Mesendoderm (in vitro differentiated cells): ENCODE measurements around the gene AGAP2.
A peak's percentile ranks its signal among the peaks of the same experiment; 100 is the strongest.

Experiments used
- DNase-seq: peaks from one replicate; pipeline ENCODE4 v3.0.0; 2013
- H2AK5ac ChIP-seq: 2 replicates; pipeline ENCODE4 v1.6.1; 2013; ENCODE audit warnings: low read length, inconsistent platforms
- H2BK120ac ChIP-seq: 2 replicates; pipeline ENCODE4 v1.6.1; 2013; ENCODE audit warnings: low read depth, mild to moderate bottlenecking, low read length, moderate library complexity, mixed read lengths
- H2BK15ac ChIP-seq: replicated peaks from 2 replicates; pipeline ENCODE4 v1.6.1; 2013; ENCODE audit warnings: low read depth, mild to moderate bottlenecking, moderate library complexity
- H2BK5ac ChIP-seq: 2 replicates; pipeline ENCODE4 v1.6.1; 2013; ENCODE audit warnings: low read length, inconsistent platforms
- H3K18ac ChIP-seq: 2 replicates; pipeline ENCODE4 v1.6.1; 2013; ENCODE audit warnings: mild to moderate bottlenecking, low read length, mixed read lengths
- H3K23ac ChIP-seq: one replicate; pipeline ENCODE4 v1.6.1; 2013; ENCODE audit warnings: low read length
- H3K27ac ChIP-seq: 2 replicates; pipeline ENCODE4 v1.5.1; 2013; ENCODE audit warnings: low read depth, mild to moderate bottlenecking, inconsistent platforms, low read length, moderate library complexity
- H3K27me3 ChIP-seq: 2 replicates; pipeline ENCODE4 v1.6.1; 2013; ENCODE audit warnings: low read length, control low read depth, mild to moderate bottlenecking, inconsistent platforms; ENCODE audit not compliant: insufficient read depth, poor library complexity
- H3K36me3 ChIP-seq: 2 replicates; pipeline ENCODE4 v1.6.1; 2013; ENCODE audit warnings: low read length, inconsistent platforms; ENCODE audit not compliant: control insufficient read depth, insufficient read depth
- H3K4ac ChIP-seq: one replicate; pipeline ENCODE4 v1.6.1; 2013; ENCODE audit warnings: low read depth, mild to moderate bottlenecking, low read length, moderate library complexity
- H3K4me1 ChIP-seq: 2 replicates; pipeline ENCODE4 v1.6.1; 2013; ENCODE audit warnings: low read depth, low read length, inconsistent platforms; ENCODE audit not compliant: control insufficient read depth
- H3K4me2 ChIP-seq: 2 replicates; pipeline ENCODE4 v1.6.1; 2013; ENCODE audit warnings: low read length
- H3K4me3 ChIP-seq: 2 replicates; pipeline ENCODE4 v1.5.1; 2013; ENCODE audit warnings: mild to moderate bottlenecking, low read length
- H3K56ac ChIP-seq: one replicate; pipeline ENCODE4 v1.6.1; 2013; ENCODE audit warnings: low read length
- H3K79me1 ChIP-seq: 2 replicates; pipeline ENCODE4 v1.6.1; 2013; ENCODE audit warnings: low read length, inconsistent platforms
- H3K79me2 ChIP-seq: 2 replicates; pipeline ENCODE4 v1.6.1; 2013; ENCODE audit warnings: mild to moderate bottlenecking, low read length; ENCODE audit not compliant: control insufficient read depth, insufficient read depth
- H3K9ac ChIP-seq: 2 replicates; pipeline ENCODE4 v1.6.1; 2013; ENCODE audit warnings: low read length, inconsistent platforms
- H4K5ac ChIP-seq: one replicate; pipeline ENCODE4 v1.6.1; 2013; ENCODE audit warnings: low read length
- H4K8ac ChIP-seq: one replicate; pipeline ENCODE4 v1.6.1; 2013; ENCODE audit warnings: low read depth, mild to moderate bottlenecking, control low read depth, low read length, moderate library complexity
- WGBS: extraction: QIAGEN DNeasy Blood & Tissue Kit; methylation state at CpG from one replicate; pipeline ENCODE4 v1.1.7; 2013; ENCODE audit warnings: low lambda C conversion rate, missing lambda C conversion rate; ENCODE audit not compliant: insufficient coverage; ENCODE audit errors: extremely low coverage; 5-methylcytosine and 5-hydroxymethylcytosine counted together

The AGAP2 gene

DNA sequence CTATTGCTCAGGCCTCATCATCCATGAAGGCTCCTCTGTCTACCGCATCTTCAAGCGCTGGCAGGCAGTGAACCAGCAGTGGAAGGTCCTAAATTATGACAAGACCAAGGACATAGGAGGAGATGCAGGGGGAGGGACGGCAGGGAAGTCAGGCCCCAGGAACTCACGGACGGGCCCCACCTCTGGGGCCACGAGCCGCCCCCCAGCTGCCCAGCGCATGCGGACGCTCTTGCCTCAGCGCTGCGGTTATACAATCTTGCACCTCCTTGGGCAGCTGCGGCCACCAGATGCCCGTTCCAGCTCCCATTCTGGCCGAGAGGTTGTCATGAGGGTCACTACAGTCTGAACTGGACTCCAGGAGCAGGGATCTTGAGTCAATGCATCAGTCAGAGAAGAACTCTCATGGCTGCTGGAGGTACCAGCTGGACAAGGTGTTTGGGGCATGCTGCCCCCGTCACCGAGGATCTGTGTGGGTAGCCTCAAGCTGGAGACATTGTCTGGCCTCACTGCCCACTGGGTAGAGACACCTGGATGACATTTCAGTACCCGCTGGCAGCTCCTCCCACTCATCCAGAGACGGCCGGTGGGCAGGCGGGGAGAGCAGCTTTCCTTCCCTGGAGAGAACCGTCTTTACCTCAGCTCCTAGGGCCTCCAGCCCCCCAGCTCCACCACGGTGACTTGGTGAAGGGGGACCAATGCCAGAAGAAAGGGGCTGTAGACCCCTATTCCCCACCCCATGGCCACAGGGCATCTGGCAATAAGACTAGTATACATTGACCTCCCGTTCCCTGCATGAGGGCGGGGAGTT, 20.2 kb upstream of the AGAP2 start:
- Histone ChIP-seq H3K79me2 (no peaks in the 10 kb centered on the region), H3K36me3 (no peaks in the 10 kb centered on the region), H2BK15ac (no peak overlapping the region), H3K9ac (no peak overlapping the region), H4K8ac (no peak overlapping the region), H3K4me2 (no peak overlapping the region), H3K27ac (no peak overlapping the region), H3K4me3 (no peak overlapping the region), H3K4ac (no peak overlapping the region), H3K27me3 (peaks cover 18% of the 10 kb centered on the region), H3K18ac (no peak overlapping the region), H2BK120ac (no peak overlapping the region), H3K23ac (no peak overlapping the region), H2AK5ac (no peak overlapping the region), H2BK5ac (no peak overlapping the region), H3K4me1 (no peaks in the 10 kb centered on the region), H4K5ac (no peak overlapping the region), H3K79me1 (no peaks in the 10 kb centered on the region), H3K56ac (no peak overlapping the region)
- DNase-seq, result no peak
- WGBS, result no CpG with 5 or more reads among the region's 25 CpGs

DNA sequence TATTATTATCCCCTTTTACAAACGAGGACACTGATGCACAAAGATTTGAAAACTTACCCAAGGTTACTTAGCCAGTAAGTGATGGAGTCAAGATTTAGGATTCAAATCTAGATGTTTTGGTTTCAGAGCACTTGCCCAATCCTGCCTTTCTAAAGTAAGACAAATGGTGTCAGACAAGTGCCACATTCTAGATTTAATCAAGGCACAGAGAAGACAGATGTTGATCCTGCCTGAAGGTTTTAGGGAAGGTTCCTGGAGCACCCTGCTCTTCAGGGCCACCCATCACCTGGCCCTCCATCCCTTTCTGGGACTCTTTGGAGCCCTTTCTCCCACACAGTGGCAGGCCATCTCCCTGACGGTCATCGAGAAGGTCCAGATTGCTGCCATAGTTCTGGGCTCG, 19.2 kb upstream of the AGAP2 start:
- WGBS, result no CpG with 5 or more reads among the region's 4 CpGs
- H4K8ac ChIP-seq, result no peak overlapping the region
- peaks cover 16% of the 10 kb centered on the region for H3K27me3 ChIP-seq
- H3K56ac ChIP-seq, result no peak overlapping the region
- DNase-seq, result no peak
- no peak overlapping the region for H2BK120ac ChIP-seq
- H3K23ac ChIP-seq, result no peak overlapping the region
- H3K79me1 ChIP-seq, result no peaks in the 10 kb centered on the region
- no peak overlapping the region for H3K4ac ChIP-seq
- H3K4me3 ChIP-seq, result no peak overlapping the region
- no peak overlapping the region for H3K4me2 ChIP-seq
- no peak overlapping the region for H2AK5ac ChIP-seq
- H3K18ac ChIP-seq, result no peak overlapping the region
- no peaks in the 10 kb centered on the region for H3K36me3 ChIP-seq
- peaks cover 2% of the 10 kb centered on the region for H3K4me1 ChIP-seq
- no peak overlapping the region for H3K9ac ChIP-seq
- H3K27ac ChIP-seq, result no peak overlapping the region
- no peak overlapping the region for H2BK15ac ChIP-seq
- no peak overlapping the region for H4K5ac ChIP-seq
- H3K79me2 ChIP-seq, result no peaks in the 10 kb centered on the region
- no peak overlapping the region for H2BK5ac ChIP-seq

DNA sequence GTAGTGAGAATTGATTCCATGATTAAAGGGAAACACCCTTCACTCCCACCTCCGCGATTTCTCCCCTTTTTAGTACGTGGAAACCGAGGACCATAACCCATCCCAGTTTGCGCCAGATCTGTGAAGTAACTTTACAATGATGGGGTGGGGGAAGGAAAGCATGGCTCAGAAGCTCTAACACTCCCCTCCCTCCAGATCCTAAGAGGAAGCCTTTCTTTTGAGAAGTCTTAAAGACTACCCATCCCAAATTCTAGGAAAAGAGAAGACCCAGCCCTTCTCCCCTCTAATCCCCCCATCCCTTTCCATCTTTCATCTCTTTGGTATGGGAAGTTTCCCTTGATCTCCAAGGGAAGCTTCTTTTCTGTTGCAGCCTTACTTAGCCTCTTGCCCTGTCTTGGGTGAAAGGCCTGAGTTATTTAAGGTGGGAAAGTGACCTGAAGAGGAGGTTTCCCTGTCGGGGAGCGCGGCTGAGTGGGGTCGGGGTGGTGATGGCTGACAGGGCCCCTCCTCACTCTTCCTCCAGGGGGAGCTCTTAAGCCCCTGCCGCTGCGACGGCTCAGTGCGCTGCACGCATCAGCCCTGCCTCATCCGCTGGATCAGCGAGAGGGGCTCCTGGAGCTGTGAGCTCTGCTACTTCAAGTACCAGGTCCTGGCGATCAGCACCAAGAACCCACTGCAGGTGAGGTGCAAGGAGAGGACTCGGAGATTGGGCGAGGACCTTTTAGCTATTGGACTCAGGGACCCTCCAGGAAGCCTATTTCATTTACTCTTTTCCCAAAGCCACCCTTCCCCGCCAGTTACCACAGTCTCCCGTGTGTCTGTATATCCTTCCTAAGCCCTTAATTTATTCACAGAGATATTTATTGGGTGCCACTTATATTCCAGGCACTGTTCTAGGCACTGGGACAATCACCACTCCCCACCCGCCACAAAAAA, 18.1 kb upstream of the AGAP2 start:
- WGBS, result no CpG with 5 or more reads among the region's 22 CpGs
- Histone ChIP-seq H3K23ac (no peak overlapping the region), H3K4me3 (no peak overlapping the region), H3K79me1 (no peaks in the 10 kb centered on the region), H4K5ac (no peak overlapping the region), H3K79me2 (peaks cover 3% of the 10 kb centered on the region), H3K27ac (no peak overlapping the region), H2BK120ac (no peak overlapping the region), H2AK5ac (no peak overlapping the region), H3K4me1 (peaks cover 4% of the 10 kb centered on the region), H3K4me2 (no peak overlapping the region), H4K8ac (no peak overlapping the region), H3K4ac (no peak overlapping the region), H3K9ac (no peak overlapping the region), H3K56ac (no peak overlapping the region), H2BK15ac (no peak overlapping the region), H3K27me3 (peaks cover 16% of the 10 kb centered on the region), H3K36me3 (no peaks in the 10 kb centered on the region), H3K18ac (no peak overlapping the region), H2BK5ac (no peak overlapping the region)
- peak; percentile 75 for DNase-seq

DNA sequence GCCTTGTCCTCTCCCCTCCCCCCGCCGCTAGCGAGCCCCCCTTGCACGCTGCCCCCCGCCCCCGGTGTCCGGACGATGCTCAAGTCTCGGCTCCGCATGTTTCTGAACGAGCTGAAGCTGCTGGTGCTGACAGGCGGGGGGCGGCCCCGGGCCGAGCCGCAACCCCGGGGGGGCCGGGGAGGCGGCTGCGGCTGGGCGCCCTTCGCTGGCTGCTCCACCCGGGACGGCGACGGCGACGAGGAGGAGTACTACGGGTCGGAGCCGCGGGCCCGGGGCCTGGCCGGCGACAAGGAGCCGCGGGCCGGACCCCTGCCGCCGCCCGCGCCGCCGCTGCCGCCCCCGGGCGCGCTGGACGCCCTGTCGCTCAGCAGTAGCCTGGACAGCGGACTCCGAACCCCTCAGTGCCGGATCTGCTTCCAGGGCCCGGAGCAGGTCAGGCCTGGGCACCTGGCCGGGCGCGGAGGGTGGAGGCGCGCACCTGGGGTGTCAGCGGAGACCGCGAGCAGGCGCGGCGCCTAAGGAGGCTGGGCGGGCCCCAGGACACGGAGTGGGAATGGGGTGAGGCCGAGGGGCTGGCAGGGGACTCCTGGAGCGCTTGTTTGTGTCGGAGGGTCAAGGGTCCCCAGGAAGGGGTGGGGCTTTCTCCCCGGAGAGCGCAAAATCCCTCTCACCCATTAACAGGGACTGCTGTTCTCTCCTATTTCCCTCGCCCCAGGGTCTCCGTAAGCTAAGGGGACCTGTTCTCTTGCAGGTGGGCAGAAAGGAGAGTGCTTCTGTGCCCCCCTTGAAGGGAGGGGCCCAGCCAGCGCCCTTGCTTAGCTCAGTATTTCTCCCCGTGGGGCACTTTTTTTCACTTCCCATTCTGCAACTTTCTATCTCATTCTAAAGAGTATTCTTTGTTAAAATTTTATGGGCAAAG, 17.2 kb upstream of the AGAP2 start:
- no peak overlapping the region for H2BK120ac ChIP-seq
- no peak overlapping the region for H2BK5ac ChIP-seq
- no peak overlapping the region for H3K4me3 ChIP-seq
- H3K36me3 ChIP-seq, result no peaks in the 10 kb centered on the region
- no CpG with 5 or more reads among the region's 76 CpGs for WGBS
- peaks cover 16% of the 10 kb centered on the region for H3K27me3 ChIP-seq
- peaks cover 13% of the 10 kb centered on the region for H3K79me2 ChIP-seq
- H2BK15ac ChIP-seq, result no peak overlapping the region
- peak overlapping the region; percentile 33 for H3K18ac ChIP-seq
- H3K23ac ChIP-seq, result no peak overlapping the region
- H3K56ac ChIP-seq, result peak overlapping the region; percentile 57
- no peak overlapping the region for H3K4ac ChIP-seq
- DNase-seq, result no peak
- H2AK5ac ChIP-seq, result no peak overlapping the region
- no peak overlapping the region for H4K5ac ChIP-seq
- H3K79me1 ChIP-seq, result peaks cover 5% of the 10 kb centered on the region
- no peak overlapping the region for H4K8ac ChIP-seq
- H3K27ac ChIP-seq, result no peak overlapping the region
- peak overlapping the region; percentile 22 for H3K9ac ChIP-seq
- peak overlapping the region; percentile 41 for H3K4me2 ChIP-seq
- peaks cover 7% of the 10 kb centered on the region for H3K4me1 ChIP-seq

DNA sequence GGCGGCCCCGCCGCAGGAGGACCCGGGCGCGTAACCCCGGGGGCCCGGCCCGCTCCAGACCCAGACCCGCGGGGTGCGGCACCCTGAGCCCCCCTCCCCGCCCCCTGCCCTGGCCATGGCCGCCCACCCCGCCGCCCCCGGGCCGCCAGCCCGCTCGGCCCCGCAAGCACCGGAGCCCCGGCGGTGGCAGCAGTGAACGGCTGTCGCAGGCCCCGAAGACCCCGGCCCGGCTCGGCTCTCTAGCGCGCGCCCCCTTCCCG, 16.6 kb upstream of the AGAP2 start:
- Histone ChIP-seq H2BK15ac (no peak overlapping the region), H3K9ac (no peak overlapping the region), H3K18ac (peak overlapping the region; percentile 33), H4K5ac (no peak overlapping the region), H3K4me1 (peaks cover 9% of the 10 kb centered on the region), H3K4me2 (no peak overlapping the region), H4K8ac (no peak overlapping the region), H3K23ac (no peak overlapping the region), H3K79me1 (peaks cover 10% of the 10 kb centered on the region), H3K4me3 (no peak overlapping the region), H2AK5ac (no peak overlapping the region), H3K27ac (no peak overlapping the region), H2BK5ac (no peak overlapping the region), H3K27me3 (peaks cover 16% of the 10 kb centered on the region), H3K79me2 (peaks cover 18% of the 10 kb centered on the region), H3K4ac (no peak overlapping the region), H3K56ac (no peak overlapping the region), H3K36me3 (no peaks in the 10 kb centered on the region), H2BK120ac (no peak overlapping the region)
- DNase-seq, result no peak
- WGBS, result no CpG with 5 or more reads among the region's 34 CpGs
